Right hindlimb (tissue), 1 donor: ENCODE measurements around the gene FAM120A.

Experiments
- DNase-seq: peaks from one replicate; pipeline ENCODE4 v3.0.0-alpha.2; 2018

The FAM120A gene

GRCh38 chr9:93566408-93567270, 115.2 kb downstream of the FAM120A start:
- DNase-seq = peak; percentile 99

DNA sequence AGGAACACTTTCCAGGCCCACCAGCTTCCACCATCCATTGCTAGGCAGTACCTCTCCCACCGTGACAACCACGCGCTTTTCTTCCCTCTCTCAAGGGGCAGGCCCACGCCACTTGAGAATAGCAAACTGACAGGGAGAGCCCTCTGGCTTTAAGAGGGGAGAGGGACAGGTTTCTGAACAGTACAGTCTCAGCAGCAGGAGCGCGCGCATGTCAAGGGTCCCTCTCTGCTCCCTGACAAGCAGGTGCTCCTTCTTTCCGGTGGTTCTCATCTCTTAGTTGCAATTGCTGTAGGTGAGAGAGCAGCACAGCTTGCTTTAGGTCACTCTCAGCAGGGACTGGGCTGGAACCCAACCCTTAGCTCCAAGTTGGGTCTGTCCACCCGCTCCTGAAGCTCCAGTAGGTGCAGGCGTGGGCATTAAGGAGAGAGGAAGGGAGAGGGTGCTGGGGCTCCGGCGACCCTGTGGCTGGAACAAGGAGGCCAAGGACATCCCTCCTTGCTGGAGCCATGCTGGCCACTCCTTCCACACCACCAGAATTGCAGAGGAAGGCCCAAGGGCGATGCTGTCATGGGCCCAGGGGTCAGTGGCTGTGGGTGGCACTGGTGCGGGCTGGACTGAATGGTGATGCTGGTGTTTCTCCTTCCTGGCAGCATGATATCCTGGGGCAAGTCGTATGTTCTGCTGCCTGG, 115.9 kb downstream of the FAM120A start:
- no peak for DNase-seq

GRCh38 chr9:93568169-93568568, 116.7 kb downstream of the FAM120A start:
- no peak for DNase-seq

- no peak for DNase-seq
Measured at GRCh38 chr9:93569621-93570174, 118.2 kb downstream of the FAM120A start.

DNA sequence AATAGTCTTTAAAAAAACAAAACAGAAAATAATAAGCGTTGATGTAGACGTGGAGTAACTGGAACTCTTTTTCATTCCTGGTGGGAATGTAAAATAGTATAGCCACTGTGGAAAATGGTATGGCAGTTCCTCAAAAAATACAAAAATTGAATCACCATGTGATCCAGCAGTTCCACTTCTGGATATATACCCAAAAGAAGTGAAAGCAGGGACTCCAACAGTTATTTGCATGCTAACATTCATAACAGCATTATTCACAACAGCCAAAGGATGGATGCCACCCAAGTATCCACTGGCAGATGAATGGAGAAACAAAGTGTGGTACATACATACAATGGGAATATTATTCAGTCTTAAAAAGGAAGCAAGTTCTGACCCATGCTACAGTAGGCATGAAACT, 120.7 kb downstream of the FAM120A start:
- no peak for DNase-seq

- no peak for DNase-seq
Measured at GRCh38 chr9:93572636-93573515, 121.4 kb downstream of the FAM120A start.

GRCh38 chr9:93573516-93573828, 122.0 kb downstream of the FAM120A start:
- DNase-seq = no peak

- no peak for DNase-seq
Measured at GRCh38 chr9:93574091-93574899, 122.8 kb downstream of the FAM120A start.

DNA sequence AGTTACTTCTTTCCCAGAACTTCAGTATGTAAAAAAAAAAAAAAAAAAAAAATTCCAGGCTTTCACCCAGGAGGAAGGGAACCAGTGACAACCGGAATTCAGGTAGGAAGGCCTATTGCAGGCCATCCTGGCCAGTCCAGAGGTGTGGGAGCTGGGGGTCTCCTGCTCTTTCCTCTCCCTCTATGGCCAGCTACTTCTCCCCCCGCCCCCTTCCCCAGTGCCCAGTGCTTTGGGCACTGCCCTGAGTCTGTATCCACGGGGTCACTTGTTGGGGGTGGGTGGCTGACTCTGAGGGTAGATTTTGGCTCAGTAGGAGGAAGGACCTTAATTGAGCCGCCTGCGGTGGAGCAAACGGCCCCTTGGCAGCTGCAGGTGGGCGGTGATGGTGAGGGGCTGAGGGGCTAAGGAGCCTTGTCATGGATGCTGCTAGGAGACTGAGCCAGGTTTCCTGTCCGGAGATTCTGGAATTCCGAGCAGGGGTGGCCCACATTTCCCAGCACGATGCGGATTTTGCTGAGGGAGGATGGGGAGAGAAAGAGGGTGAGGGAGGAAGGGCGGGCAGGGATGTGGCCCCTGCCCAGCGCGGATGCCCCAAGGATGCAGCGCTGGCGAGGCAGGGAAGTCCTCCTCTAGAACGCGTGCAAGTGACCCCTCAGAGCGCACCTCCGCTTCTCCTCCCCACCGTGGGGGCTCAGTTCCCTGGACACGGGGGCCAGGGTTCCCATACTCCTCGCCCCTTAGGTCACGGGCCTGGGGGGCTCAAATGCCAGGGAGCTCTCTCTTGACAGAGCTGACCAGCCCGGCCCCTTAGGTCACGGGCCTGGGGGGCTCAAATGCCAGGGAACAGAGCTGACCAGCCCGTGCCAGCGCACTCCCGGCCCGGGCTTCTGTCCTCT, 123.7 kb downstream of the FAM120A start:
- DNase-seq = no peak

- DNase-seq = peak; percentile 65
Measured at GRCh38 chr9:93575796-93576257, 124.3 kb downstream of the FAM120A start.

DNA sequence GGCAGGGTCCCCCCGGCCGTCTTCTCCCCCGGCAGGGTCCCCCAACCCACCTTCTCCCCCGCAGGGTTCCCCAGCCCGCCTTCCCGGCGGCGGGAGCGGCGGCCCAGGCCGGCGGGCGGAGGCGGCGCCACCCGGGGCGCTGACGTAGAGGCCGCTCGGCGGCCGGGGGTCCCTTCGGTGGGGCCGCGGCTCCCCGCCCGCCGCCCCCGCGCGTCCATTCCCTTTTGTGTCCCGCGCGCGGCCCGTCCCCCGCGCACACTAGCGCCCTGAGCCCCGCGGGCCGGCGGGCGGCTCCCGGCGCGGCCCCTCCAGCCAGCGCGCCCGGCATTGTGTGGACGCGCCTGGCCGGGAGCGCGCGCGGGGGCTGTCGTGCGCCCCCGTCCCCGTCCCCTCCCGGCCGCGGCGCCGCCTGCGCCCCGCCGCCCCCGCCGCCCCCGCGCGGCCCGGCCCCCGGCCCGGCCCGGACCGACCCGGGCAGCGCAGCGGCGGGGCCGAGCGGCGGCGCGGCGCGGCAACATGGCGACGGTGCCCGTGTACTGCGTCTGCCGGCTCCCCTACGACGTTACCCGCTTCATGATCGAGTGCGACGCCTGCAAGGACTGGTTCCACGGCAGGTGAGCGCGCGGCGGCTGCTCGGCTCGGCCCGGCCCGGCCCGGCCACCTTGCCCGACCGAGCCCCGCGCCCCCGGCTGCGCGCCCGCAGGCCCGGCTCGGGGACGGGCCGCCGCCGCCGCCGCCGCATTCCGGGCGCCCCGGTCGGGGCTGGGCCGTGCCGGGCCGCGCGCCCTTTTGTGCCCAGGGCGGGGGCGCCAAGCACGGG, 125.0 kb downstream of the FAM120A start, which contains the start of gene PHF2:
PHF2 (plus strand) TSS at position 327 of the 820 bp plus-strand sequence; CDS start at position 517, 190 bp downstream.
- no peak for DNase-seq

- DNase-seq = peak; percentile 66
Measured at GRCh38 chr9:93577078-93577974, 125.8 kb downstream of the FAM120A start.

GRCh38 chr9:93577975-93578682, 126.6 kb downstream of the FAM120A start:
- DNase-seq = no peak

GRCh38 chr9:93578844-93579243, 127.4 kb downstream of the FAM120A start:
- no peak for DNase-seq

- no peak for DNase-seq
Measured at GRCh38 chr9:93579711-93580516, 128.4 kb downstream of the FAM120A start.

GRCh38 chr9:93580654-93581380, 129.3 kb downstream of the FAM120A start:
- no peak for DNase-seq
